Measurements from ENCODE around the gene PYGO2.

The PYGO2 gene

DNA sequence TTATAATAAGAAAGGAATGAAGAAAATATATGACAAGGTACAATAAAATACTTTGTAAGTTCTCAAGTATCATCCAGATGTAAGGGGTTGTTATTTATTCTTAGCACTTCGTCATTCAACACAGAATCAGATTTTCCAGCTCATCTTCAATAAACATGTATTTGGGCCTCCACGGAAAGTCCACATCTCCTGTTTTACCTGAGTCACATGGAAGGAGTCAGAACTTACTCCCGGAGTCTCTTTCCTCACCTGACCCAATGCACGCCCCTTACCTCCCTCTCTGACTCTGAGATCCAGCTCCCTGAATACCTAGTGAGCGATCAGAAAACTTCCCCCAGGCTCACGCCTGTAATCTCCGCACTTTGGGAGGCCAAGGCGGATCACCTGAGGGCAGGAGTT is 23.6 kb downstream of the PYGO2 start:
- no peaks in the 10 kb centered on the region; the same call in 1 of the 2 replicates for H3K4me1 ChIP-seq
- TF ChIP-seq, protein P1, sequence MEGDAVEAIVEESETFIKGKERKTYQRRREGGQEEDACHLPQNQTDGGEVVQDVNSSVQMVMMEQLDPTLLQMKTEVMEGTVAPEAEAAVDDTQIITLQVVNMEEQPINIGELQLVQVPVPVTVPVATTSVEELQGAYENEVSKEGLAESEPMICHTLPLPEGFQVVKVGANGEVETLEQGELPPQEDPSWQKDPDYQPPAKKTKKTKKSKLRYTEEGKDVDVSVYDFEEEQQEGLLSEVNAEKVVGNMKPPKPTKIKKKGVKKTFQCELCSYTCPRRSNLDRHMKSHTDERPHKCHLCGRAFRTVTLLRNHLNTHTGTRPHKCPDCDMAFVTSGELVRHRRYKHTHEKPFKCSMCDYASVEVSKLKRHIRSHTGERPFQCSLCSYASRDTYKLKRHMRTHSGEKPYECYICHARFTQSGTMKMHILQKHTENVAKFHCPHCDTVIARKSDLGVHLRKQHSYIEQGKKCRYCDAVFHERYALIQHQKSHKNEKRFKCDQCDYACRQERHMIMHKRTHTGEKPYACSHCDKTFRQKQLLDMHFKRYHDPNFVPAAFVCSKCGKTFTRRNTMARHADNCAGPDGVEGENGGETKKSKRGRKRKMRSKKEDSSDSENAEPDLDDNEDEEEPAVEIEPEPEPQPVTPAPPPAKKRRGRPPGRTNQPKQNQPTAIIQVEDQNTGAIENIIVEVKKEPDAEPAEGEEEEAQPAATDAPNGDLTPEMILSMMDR (IDR thresholded peaks at IDR 0.05; ENCODE audit: low read depth, low read length), result no peak

DNA sequence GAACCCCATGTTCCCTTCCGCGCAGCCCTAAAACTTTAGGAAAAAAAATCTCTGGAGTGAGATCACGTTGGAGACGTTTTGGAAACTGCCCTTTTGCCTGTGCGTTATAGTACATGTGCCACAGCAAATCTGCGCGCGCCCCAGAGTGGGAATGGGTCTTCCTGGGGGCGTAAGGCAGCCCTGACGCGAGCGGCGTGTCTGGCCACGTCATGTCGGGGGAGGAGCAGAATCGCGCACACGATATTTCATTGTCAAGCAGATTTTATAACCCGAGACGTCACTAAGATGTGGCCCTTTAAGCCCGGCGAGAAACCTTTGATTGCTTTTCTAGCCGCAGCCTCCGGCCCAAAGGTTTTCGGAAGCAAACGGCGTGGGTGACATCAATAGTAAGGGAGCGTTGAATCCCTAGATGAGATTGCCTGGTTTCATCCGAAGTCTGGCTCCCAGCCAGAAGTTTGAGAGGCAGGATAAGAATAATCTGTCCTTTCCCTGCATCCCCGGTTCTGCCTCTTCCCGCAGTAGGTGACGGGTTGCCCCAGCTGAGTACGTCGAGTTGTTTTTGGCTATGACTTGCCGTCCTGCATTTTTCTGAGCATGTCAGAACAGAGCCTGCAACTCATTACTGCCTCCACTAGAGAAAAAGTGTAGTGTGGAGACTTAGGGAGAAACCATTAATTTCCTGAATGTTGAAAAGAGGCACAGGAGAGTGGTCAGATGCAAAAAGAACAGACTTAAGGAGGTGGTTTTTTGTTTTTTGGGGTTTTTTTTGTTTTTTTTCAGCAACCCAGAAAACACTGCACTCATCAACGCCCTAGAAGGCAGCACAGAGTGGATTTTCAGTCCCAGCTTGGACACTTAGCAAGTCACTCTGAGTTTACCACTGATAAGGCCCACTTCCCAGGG is 24.2 kb downstream of the PYGO2 start:
- Histone ChIP-seq H3K4me1 (no peaks in the 10 kb centered on the region; the same call in 1 of the 2 replicates), H3K36me3 (no peaks in the 10 kb centered on the region), H3K27me3 (no peaks in the 10 kb centered on the region), H3K9me3 (no peaks in the 10 kb centered on the region), H3K4me3 (ENCODE audit: low read depth, low read length) (peak overlapping the region; percentile 83)
- peak; percentile 92 for DNase-seq
- TF ChIP-seq, protein P1 (IDR thresholded peaks at IDR 0.05; ENCODE audit: low read depth, low read length), result peak; percentile 20; the same call in 1 of the 2 replicates

More for the DNA sequence above, 23.6 kb downstream of the PYGO2 start:
- Histone ChIP-seq H3K9me3 (no peaks in the 10 kb centered on the region), H3K27me3 (no peaks in the 10 kb centered on the region), H3K4me3 (ENCODE audit: low read depth, low read length) (peak overlapping the region; percentile 83), H3K36me3 (no peaks in the 10 kb centered on the region)
- no peak for DNase-seq

DNA sequence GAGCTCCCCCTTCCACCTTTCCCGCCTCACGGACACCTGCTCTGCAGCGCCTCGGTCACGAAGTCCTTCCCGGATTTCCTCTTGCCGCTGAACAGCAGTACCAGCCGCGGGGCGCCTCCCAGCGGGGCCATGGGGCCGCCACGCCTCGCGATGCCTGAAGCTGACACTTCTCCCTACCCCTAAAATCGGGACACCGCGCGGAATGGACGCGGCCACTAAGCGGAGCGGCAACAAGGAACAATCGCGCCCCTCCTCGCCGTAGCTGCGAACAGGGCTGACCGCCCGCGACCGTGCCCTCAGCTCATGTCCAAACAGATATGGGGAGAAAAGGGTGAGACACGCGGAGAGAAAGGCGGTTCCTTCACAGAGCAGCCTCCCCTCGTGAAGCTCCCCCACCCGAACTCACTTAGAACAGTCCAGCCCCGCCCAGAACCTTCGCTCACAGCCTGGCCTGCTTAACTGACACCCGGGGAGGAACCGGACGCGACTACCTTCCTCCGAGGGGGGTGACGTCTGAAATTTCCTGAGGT is 25.0 kb downstream of the PYGO2 start, which contains the start of gene PMVK:
Gene PMVK (minus strand): TSS at position 165 of the 530 bp plus-strand sequence. CDS start 34 bp downstream, at position 131.
- no peaks in the 10 kb centered on the region for H3K9me3 ChIP-seq
- H3K4me1 ChIP-seq, result no peaks in the 10 kb centered on the region; the same call in 1 of the 2 replicates
- H3K36me3 ChIP-seq, result no peaks in the 10 kb centered on the region
- H3K4me3 ChIP-seq (ENCODE audit: low read depth, low read length), result peak within 1 kb of the TSS; percentile 83
- TF ChIP-seq, protein P1 (IDR thresholded peaks at IDR 0.05; ENCODE audit: low read depth, low read length), result peak; percentile 36
- H3K27me3 ChIP-seq, result no peaks in the 10 kb centered on the region
- DNase-seq, result peak; percentile 95

DNA sequence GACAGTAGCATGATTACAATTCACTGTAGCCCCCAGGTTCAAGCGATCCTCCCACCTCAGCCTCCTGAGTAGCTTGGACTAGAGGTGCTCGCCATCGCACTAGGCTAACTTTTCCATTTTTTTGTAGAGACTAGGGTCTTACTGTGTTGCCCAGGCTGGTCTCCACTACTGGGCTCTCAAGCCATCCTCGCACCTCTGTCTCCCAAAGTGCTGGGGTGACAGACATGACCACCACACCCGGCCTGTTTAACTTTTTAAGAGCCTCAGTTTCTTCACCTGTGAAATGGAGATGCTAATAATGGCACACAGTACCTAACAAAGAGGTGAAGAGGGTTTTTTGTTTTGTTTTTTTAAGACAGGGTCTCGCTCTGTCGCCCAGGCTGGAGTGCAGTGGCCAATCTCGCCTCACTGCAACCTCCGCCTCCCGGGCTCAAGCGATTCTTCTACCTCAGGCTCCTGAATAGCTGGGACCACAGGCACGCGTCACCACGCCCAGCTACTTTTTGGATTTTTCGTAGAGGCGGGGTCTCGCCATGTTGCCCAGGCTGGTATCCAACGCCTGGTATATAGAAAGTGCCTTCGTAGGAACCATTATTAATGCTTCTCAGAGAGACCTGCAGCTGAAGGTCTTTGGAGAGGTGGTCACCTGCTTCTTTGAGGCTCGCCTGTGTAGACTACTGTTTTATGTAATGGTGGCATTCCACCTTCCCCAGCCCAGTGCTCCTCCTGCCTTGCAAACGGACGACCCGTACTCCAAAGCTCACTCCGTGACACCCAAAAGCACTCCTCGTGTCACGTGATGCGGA is 25.6 kb downstream of the PYGO2 start:
- Histone ChIP-seq H3K4me3 (ENCODE audit: low read depth, low read length) (peak overlapping the region; percentile 83), H3K4me1 (no peaks in the 10 kb centered on the region; the same call in 1 of the 2 replicates), H3K27me3 (no peaks in the 10 kb centered on the region), H3K9me3 (no peaks in the 10 kb centered on the region), H3K36me3 (no peaks in the 10 kb centered on the region)
- TF ChIP-seq, protein P1 (IDR thresholded peaks at IDR 0.05; ENCODE audit: low read depth, low read length), result no peak
- DNase-seq, result no peak

DNA sequence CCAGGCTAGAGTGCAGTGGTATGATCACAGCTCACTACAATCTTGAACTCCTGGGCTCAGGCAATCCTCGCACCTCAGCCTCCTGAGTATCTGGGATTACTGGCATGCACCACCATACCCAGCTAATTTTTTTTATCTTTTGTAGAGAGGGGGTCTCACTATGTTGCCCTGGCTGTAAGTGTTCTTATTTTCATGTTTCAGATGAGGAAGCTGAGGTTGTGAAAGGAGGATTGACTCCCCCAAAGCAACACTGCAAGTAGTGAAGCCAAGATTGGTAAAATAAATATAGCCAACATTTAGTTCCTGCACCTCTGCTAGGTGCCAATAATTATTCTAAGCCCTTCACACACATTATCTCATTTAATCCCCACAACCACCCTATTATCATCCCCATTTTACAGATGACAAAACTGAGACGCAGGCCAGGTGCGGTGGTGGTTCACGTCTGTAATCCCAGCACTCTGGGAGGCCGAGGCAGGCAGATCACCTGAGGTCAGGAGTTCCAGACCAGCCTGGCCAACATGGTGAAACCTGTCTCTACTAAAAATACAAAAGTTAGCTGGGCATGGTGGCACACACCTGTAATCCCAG is 27.1 kb downstream of the PYGO2 start:
- Histone ChIP-seq H3K36me3 (no peaks in the 10 kb centered on the region), H3K4me3 (ENCODE audit: low read depth, low read length) (no peak overlapping the region), H3K27me3 (no peaks in the 10 kb centered on the region), H3K4me1 (no peaks in the 10 kb centered on the region; the same call in 1 of the 2 replicates), H3K9me3 (no peaks in the 10 kb centered on the region)
- TF ChIP-seq, protein P1 (IDR thresholded peaks at IDR 0.05; ENCODE audit: low read depth, low read length), result no peak
- DNase-seq, result no peak
